NCI-H345 (cell line): ENCODE measurements around the gene PCDH8.
"Not testable (repeated sequence)": the region's sequence is repeated elsewhere in the genome, so short reads cannot be mapped to it uniquely, and the experiment has no call there.

Source experiments
- DNase-seq: peaks from one replicate; lab custom pipeline; 2025; lab: John Stamatoyannopoulos, UW

Gene PCDH8

DNA sequence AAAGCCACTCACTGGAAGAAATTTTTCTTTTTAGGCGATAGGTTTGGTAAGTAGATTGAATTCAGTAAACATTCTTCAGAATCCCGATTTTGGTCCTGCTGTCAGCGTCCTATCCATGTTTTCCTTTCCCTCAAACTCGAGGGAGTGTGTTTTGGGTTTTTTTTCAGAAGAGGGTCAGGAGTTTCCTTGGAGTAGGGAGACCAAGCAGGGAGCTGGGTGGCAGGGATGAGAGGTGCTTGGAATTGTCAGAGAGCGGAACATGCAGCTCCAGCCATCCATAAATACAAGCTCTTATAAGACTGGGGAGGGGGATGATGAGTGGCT, 1.6 kb upstream of the PCDH8 start:
- DNase-seq: no peak

DNA sequence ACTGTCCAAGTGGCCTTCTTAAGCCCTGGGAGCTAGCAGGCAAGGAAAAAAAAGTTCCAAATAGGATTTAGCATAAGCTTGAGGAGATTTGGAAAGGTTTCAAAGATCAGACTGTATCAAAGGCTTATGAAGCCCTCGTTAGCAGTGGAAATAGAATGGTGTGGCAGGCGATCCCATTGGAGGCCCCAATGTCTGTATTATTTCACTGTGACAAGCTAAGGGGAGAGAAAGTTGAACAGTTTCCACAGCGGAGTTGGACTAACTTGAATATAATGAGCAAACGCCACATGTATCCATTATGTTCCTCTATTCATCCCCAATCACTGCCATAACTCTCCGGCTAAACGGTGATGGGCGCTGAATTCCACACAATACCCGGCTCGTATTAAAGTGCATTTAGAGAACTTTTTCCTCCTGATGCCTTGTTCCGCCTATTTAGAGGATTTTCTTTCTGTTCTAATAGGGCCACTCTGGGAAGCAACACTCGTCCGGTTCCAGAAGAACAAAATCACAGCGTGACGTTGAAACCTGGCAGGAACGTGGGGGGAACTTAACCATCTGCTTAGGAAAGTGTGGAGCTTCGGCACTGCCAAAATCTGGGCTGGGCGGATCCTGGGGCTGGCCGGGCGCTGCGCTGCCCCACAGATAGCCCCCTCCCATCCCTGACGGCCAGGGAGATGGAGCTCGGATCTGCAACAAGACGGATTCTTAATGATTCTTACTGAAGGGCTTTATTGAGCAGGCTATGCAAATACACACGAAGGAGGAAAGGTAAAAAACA, 1.0 kb upstream of the PCDH8 start:
- DNase-seq: peak; percentile 44

- DNase-seq: no peak
Observed at GRCh38 chr13:52847682-52848432, 583 bp downstream of the PCDH8 start.

DNA sequence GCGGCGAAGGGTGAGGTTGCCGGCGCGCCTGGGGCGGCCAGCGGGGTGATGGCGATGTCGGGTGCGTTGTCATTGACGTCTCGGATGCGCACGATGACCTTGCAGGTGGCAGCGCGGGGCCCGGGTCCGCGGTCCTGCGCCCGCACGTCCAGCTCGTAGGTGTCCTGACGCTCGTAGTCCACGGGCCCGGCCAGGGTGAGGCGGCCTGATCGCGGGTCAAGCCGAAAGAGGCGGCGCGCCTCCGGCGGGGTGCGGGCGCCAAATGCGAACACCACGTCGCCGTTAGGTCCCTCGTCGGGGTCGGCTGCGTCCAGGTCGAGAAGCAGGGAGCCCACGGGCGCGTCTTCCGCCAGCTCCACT, 1.1 kb downstream of the PCDH8 start:
- no peak for DNase-seq

DNA sequence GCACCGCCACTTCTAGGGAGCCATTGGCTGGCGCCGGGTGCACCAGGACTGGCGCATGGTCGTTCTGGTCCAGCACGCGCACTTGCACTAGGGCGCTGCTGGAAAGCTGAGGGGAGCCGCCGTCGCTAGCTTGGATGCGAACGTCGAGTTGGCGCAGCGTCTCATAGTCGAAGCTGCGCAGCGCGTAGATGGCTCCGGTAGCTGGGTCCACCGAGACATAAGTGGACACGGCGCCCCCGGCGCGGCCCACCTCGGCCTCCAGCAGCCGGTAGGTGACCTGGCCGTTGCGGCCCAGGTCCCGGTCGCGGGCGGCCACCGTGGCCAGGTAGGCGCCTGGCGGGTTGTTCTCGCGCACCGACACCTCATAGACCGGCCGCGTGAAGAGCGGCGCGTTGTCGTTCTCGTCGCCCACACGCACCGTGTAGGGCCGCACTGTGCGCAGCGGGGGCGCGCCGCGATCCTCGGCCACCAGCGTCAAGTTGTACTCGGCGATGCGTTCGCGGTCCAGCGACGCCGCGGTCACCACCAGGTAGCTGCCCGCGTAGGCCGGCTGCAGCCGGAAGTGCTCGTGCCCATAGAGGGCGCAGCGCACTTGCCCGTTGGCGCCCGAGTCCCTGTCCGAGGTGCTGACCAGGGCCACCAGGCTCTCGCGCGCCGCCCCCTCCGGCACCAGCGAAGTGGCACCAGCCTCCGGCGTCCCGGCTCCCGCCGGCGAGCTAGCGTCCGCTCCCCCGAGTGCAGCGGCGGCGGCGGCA, 1.7 kb downstream of the PCDH8 start:
- no peak for DNase-seq

- DNase-seq: no peak
Observed at GRCh38 chr13:52845766-52846566, 2.5 kb downstream of the PCDH8 start.

DNA sequence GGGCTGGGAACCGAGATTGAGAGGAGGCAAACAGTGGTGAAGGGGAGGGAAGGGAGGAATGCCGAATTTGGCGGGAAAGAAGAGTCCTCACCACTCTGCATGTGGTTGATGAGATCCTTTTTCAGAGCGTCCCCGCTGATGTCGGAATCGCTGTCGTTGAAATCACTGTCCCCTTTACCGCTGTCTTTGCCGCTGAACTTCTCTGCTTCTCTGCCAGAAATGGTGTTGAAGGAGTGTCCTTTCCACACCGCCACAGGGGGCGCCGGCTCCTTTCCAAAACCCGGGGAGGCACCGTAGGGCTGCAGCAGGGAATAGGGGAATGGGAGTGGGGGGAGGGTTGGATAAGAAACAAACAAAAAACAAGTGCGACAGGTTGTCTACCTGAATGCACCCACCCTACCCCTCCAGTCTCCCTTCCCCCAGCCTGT, 3.1 kb downstream of the PCDH8 start:
- no peak for DNase-seq

GRCh38 chr13:52844836-52845235, 3.6 kb downstream of the PCDH8 start:
- no peak for DNase-seq

DNA sequence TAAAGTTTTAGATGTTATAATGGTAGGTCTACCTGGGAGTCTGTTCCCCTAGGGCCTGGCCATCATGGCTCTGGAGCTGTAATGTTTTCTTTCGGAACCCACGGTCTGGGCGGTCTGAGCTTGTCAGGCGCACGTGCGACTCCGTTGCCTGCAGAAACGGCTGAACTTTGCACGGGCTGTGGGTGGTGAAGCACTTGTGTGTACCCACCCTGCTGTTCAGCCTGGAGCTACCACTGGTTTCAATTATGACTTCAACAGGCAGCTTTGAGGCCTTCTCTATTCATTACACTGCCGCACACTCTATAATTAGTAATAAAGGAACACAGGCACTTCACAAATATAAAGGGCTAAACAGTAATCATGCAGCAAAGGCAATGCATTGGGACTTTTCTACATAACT, 6.0 kb downstream of the PCDH8 start:
- DNase-seq: peak; percentile 78

DNA sequence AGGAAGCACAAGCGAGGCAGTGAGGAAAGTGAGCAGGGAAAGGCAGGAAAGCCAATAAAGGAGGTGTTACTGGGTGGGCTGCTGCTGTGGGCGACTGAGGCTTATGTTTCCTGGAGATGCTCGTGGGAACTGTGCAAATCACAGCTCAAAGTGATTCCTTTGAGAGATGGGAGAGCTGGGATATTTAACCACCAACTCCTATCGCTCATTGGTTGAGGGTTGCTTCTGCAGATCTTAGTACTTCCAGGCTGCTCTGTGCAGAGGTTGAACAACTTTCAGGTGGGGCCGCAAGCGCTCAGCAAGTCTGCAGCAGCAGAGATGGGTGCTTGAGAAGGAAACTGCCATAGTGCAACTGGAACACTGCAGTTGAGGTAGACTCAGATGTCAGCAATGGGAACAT, 8.4 kb downstream of the PCDH8 start:
- DNase-seq: no peak

- DNase-seq: no peak
Observed at GRCh38 chr13:52838433-52839107, 9.9 kb downstream of the PCDH8 start.

GRCh38 chr13:52837850-52838249, 10.6 kb downstream of the PCDH8 start:
- no peak for DNase-seq

DNA sequence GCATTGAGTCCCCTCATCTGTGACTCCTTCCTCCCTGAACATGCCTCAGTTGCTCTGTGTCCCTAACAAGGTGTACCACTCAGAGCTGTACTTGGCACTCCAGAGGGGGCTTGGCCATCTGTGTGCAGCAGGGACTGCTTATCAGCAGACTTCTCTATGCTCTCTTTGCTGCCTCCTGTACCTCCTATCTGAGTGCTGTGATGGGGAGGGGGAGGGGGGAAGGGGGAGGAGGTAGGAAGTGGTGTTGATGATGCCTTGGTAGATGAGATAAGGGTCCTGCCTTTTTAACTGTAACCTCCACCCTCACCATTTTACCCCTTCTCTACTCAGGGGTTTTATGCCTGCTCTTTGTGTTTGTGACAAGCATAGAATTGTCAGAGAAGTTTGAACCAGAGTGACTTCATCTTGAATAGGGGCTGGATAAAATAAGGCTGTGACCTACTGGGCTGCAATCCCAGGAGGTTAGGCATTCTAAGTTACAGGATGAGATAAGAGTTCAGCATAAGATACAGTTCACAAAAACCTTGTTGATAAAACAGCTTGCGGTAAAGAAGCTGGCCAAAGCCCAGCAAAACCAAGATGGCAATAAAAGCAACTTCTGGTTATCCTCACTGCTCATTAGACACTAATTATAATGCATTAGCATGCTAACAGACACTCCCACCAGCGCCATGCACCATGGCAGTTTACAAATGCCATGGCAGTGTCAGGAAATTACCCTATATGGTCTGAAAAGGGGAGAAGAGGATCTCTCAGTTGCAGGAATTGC, 13.2 kb downstream of the PCDH8 start:
- no peak for DNase-seq

- no peak for DNase-seq
Observed at GRCh38 chr13:52833296-52833875, 15.1 kb downstream of the PCDH8 start.

GRCh38 chr13:52832313-52832712, 16.1 kb downstream of the PCDH8 start:
- peak; percentile 93 for DNase-seq

DNA sequence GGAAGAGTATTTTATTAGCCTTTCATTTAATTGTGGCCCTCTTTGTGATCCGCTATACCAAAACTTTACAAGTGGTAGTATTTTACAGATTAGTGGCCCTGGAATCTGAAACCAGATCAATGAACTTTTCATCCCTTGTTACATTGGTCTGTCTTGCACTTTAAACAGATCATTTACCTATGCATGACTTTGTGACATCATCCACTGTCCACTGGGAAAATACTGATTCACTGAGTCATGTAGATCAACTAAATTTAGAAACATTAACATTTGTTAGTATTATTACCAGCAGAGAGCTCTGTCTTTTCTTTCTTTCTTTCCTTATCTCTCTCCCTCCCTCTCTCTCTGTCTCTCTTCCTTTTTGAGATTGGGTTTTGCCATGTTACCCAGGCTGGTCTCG, 17.5 kb downstream of the PCDH8 start:
- no peak for DNase-seq

- peak; percentile 73 for DNase-seq
Observed at GRCh38 chr13:52827839-52828238, 20.6 kb downstream of the PCDH8 start.

- DNase-seq: not testable (repeated sequence)
Observed at GRCh38 chr13:52817886-52818285, 30.6 kb downstream of the PCDH8 start.

DNA sequence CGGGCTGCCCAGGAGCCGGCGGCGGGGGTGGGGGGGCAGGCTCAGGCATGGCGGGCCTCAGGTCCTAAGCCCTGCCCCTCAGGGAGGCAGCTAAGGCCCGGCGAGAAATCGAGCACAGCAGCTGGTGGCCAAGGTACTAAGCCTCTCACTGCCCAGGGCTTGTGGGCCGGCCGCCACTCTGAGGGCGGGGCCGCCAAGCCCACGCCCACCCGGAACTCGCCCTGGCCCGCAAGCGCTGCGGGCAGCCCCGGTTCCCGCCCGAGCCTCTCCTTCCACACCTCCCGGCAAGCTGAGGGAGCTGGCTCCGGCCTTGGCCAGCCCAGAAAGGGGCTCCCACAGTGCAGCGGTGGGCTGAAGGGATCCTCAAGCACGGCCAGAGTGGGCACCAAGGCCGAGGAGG, 33.1 kb downstream of the PCDH8 start:
- DNase-seq: no peak

GRCh38 chr13:52812941-52813340, 35.5 kb downstream of the PCDH8 start:
- DNase-seq: no peak
